K562 (cell line): ENCODE data around the gene SH2D4B. TPM values are rescaled to one million over a fixed set of nuclear protein-coding genes. Genes with fewer than 3 reads are reported as not detected.

Experiments
- CXXC5 ChIP-seq: fragments of 250-450 bp; sonication (Bioruptor Pico); IDR thresholded peaks from 2 replicates; pipeline ENCODE4 v1.8.0; 2022; ENCODE audit warnings: inconsistent platforms, mild to moderate bottlenecking, moderate library complexity
- DIDO1 ChIP-seq: fragments of 450-650 bp; IDR thresholded peaks from 2 replicates; pipeline ENCODE4 v1.6.1; 2016; ENCODE audit warnings: low read depth, missing biosample characterization, missing genetic modification characterization
- EZH2 ChIP-seq: IDR thresholded peaks from 2 replicates; pipeline ENCODE4 v1.6.1; 2012; ENCODE audit warnings: low read depth, mild to moderate bottlenecking, inconsistent platforms, low read length, borderline replicate concordance
- MYC ChIP-seq, 2 experiments: fragments of 250-450 bp in 1 of 2; sonication (Bioruptor Pico) in 1 of 2; IDR thresholded peaks; 2 replicates each; pipeline versions ENCODE4 v1.5.1 to v1.6.1; 2012 to 2021; ENCODE audit warnings: low read depth in 2 of 2, borderline replicate concordance in 1 of 2, improper control_type of control experiment in 1 of 2, low read length in 1 of 2, mild to moderate bottlenecking in 1 of 2, moderate library complexity in 1 of 2
- NFRKB ChIP-seq: fragments of 450-650 bp; IDR thresholded peaks from 2 replicates; pipeline ENCODE4 v1.6.1; 2016; ENCODE audit warnings: low read depth
- SRF ChIP-seq, 2 experiments: fragments of 250-450, 450-650 bp in 1 of 2; sonication (Bioruptor Pico) in 1 of 2; sonication (generic) in 1 of 2; formaldehyde crosslinking; IDR thresholded peaks; 2 replicates each; pipeline versions ENCODE4 v1.5.0 to v1.5.1; 2020 to 2022; ENCODE audit warnings: mild to moderate bottlenecking in 1 of 2, missing genetic modification reagents in 1 of 2
- TFAM ChIP-seq: fragments of 250-450 bp; sonication (Bioruptor Pico); conservative IDR thresholded peaks from 2 replicates; pipeline ENCODE4 v1.5.0; 2021; ENCODE audit warnings: mild to moderate bottlenecking, moderate library complexity
- ZNF184 ChIP-seq: sonication (generic); formaldehyde crosslinking; IDR thresholded peaks from 2 replicates; pipeline ENCODE4 v1.5.0; 2020; ENCODE audit warnings: missing genetic modification reagents
- ZNF212 ChIP-seq: fragments of 450-650 bp; formaldehyde crosslinking; IDR thresholded peaks from 2 replicates; pipeline ENCODE4 v1.4.0; 2020; ENCODE audit warnings: mild to moderate bottlenecking
- ZNF407 ChIP-seq: fragments of 450-650 bp; IDR thresholded peaks from 2 replicates; pipeline ENCODE4 v1.6.1; 2016; ENCODE audit warnings: low read depth
- ZNF707 ChIP-seq: fragments of 250-450 bp; sonication (Bioruptor Pico); conservative IDR thresholded peaks from 2 replicates; pipeline ENCODE4 v1.8.0; 2022; ENCODE audit warnings: inconsistent platforms, mild to moderate bottlenecking, moderate library complexity
- ZNF778 ChIP-seq: fragments of 450-650 bp; formaldehyde crosslinking; IDR thresholded peaks from 2 replicates; pipeline ENCODE4 v1.4.0; 2020; ENCODE audit warnings: mild to moderate bottlenecking, moderate library complexity
- polyA plus RNA-seq, 8 experiments: library from polyadenylated mRNA; depleted of rRNA in 4 of 8; stranded (reverse) in 5 of 8; unstranded in 3 of 8; fragments of >200 nt; fragmentation: Nextera tagmentation in 2 of 8; fragmentation: Illumina TruSeq in 1 of 8; extraction: Ambion mirVana in 2 of 8; extraction: Trizol in 1 of 8; gene quantifications; 2 replicates each; pipeline versions ENCODE4 v1.2.1 to v1.2.3, GENCODE V29; 2011 to 2014; ENCODE audit warnings: inconsistent platforms in 1 of 8, missing spikeins in 1 of 8
- total RNA-seq, 7 experiments: library from RNA; depleted of rRNA in 6 of 7; stranded (reverse); fragments of >200 nt in 6 of 7; fragmentation: Illumina TruSeq in 2 of 7; extraction: Trizol in 2 of 7; gene quantifications; 2 replicates each; pipeline versions ENCODE4 v1.2.1 to v1.2.3, GENCODE V29; 2011 to 2021; ENCODE audit warnings: low replicate concordance in 1 of 7
- TF ChIP-seq, protein P1 (sequence below): IDR thresholded peaks from 2 replicates; pipeline ENCODE4 v1.6.1; 2012; ENCODE audit warnings: low read depth, low read length, improper control_type of control experiment, borderline replicate concordance
- TF ChIP-seq, protein P2 (sequence below): sonication (generic); formaldehyde crosslinking; IDR thresholded peaks from 2 replicates; pipeline ENCODE4 v1.8.0; 2022; ENCODE audit warnings: mild to moderate bottlenecking, low read depth, missing genetic modification reagents
- TF ChIP-seq, protein P3 (sequence below): sonication (generic); formaldehyde crosslinking; IDR thresholded peaks from 2 replicates; pipeline ENCODE4 v1.8.0; 2023; ENCODE audit warnings: mild to moderate bottlenecking, missing genetic modification reagents

SH2D4B gene
- total and polyA plus RNA-seq, 9 of the 15 experiments (the other 6 are each of a cell fraction or from before 2014, with no cell fraction given): 0.03 to 0.14 (median 0.04) TPM; not detected in 4

- no peak for TF ChIP-seq MYC (IDR thresholded peaks at IDR 0.05; ENCODE audit: low read depth, low read length)
- no peak for TF ChIP-seq MYC (CRISPR knock-in tag; IDR thresholded peaks at IDR 0.05; ENCODE audit: borderline replicate concordance, low read depth)
- TF ChIP-seq CXXC5: no peak
- TF ChIP-seq NFRKB: no peak
- no peak for TF ChIP-seq ZNF778 (CRISPR knock-in tag)
- TF ChIP-seq ZNF707: no peak
- TF ChIP-seq, protein P1, sequence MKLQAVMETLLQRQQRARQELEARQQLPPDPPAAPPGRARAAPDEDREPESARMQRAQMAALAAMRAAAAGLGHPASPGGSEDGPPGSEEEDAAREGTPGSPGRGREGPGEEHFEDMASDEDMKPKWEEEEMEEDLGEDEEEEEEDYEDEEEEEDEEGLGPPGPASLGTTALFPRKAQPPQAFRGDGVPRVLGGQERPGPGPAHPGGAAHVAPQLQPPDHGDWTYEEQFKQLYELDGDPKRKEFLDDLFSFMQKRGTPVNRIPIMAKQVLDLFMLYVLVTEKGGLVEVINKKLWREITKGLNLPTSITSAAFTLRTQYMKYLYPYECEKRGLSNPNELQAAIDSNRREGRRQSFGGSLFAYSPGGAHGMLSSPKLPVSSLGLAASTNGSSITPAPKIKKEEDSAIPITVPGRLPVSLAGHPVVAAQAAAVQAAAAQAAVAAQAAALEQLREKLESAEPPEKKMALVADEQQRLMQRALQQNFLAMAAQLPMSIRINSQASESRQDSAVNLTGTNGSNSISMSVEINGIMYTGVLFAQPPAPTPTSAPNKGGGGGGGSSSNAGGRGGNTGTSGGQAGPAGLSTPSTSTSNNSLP: no peak
- TF ChIP-seq SRF (CRISPR knock-in tag; IDR thresholded peaks at IDR 0.05): no peak
- TF ChIP-seq, protein P2, sequence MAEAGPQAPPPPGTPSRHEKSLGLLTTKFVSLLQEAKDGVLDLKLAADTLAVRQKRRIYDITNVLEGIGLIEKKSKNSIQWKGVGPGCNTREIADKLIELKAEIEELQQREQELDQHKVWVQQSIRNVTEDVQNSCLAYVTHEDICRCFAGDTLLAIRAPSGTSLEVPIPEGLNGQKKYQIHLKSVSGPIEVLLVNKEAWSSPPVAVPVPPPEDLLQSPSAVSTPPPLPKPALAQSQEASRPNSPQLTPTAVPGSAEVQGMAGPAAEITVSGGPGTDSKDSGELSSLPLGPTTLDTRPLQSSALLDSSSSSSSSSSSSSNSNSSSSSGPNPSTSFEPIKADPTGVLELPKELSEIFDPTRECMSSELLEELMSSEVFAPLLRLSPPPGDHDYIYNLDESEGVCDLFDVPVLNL: no peak
- TF ChIP-seq, protein P3, sequence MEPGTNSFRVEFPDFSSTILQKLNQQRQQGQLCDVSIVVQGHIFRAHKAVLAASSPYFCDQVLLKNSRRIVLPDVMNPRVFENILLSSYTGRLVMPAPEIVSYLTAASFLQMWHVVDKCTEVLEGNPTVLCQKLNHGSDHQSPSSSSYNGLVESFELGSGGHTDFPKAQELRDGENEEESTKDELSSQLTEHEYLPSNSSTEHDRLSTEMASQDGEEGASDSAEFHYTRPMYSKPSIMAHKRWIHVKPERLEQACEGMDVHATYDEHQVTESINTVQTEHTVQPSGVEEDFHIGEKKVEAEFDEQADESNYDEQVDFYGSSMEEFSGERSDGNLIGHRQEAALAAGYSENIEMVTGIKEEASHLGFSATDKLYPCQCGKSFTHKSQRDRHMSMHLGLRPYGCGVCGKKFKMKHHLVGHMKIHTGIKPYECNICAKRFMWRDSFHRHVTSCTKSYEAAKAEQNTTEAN (CRISPR knock-in tag): no peak
- TF ChIP-seq DIDO1 (tag): no peak
- no peak for TF ChIP-seq ZNF212 (CRISPR knock-in tag)
- TF ChIP-seq EZH2: no peak
- TF ChIP-seq TFAM (CRISPR knock-in tag): no peak
- TF ChIP-seq ZNF184 (CRISPR knock-in tag): no peak
- no peak; the same call in 1 of the 2 replicates for TF ChIP-seq ZNF407
These were observed 41.0 kb upstream of the SH2D4B start (continued) for GRCh38 chr10:80496555-80497172.
